GM12872 (cell line): Measurements from ENCODE around the gene PARP8.

Experiments
- TF ChIP-seq, protein P1 (sequence below): IDR thresholded peaks from 3 replicates; pipeline ENCODE4 v1.5.1; 2011; ENCODE audit warnings: low read depth, mild to moderate bottlenecking, low read length, moderate library complexity; ENCODE audit not compliant: insufficient read depth

Gene PARP8

DNA sequence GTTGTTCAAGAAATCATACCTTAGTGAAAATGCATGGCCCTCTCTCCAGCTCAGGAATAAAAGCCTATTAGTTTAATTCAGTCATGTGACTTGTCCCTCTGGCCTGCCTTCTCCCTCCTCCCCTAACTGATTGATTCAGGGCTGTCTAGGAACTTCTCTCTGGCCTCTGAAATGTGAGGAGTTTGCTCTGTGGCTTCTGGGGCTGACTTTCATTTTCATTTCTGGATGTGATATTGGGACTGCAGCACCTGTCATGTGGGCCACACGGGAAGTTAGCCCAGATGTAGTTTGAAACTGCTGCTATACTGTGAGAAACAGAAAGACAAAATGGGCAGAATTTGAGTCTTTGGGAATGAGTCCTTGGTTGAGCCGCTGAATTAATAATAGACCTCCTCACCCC, 44.8 kb downstream of the PARP8 start:
- TF ChIP-seq, protein P1, sequence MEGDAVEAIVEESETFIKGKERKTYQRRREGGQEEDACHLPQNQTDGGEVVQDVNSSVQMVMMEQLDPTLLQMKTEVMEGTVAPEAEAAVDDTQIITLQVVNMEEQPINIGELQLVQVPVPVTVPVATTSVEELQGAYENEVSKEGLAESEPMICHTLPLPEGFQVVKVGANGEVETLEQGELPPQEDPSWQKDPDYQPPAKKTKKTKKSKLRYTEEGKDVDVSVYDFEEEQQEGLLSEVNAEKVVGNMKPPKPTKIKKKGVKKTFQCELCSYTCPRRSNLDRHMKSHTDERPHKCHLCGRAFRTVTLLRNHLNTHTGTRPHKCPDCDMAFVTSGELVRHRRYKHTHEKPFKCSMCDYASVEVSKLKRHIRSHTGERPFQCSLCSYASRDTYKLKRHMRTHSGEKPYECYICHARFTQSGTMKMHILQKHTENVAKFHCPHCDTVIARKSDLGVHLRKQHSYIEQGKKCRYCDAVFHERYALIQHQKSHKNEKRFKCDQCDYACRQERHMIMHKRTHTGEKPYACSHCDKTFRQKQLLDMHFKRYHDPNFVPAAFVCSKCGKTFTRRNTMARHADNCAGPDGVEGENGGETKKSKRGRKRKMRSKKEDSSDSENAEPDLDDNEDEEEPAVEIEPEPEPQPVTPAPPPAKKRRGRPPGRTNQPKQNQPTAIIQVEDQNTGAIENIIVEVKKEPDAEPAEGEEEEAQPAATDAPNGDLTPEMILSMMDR, result no peak

DNA sequence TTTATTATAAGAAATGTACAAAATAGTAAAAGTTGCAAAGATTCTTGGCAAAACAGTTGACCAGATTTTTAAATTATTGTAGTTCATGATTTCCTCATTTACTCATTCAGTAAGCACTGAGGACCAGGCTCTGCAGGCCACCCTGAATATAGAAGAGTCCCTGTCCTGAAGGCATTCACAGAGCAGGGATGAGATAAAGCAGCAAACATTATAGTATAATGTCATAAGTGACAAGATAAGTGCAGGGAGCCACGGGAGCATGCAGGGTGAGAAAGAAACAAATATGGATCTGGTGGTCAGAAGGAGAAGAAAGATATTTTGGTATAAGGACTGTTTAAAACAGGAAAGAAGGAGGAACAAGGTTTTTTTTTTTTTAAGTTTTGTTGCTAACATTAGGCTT, 46.0 kb downstream of the PARP8 start:
- TF ChIP-seq, protein P1, result no peak

DNA sequence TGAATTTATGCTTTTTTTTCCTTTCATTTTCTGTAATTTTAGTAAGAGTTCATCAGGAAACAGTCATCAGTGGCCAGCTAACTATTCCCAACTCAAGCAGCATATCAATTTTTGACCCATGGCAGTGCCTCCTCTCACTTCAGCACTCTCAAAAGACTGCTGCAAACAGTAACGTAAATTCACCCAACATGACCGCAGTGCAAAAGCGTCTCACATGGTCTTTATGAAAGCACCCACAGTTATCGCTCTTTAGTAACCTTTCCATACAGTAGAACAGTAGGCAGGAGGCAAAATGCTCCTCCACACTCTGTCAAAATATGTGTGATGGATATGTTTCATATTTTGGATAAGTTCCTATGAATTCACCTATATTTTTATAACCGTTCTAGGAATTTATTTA, 48.6 kb downstream of the PARP8 start:
- TF ChIP-seq, protein P1, result no peak

DNA sequence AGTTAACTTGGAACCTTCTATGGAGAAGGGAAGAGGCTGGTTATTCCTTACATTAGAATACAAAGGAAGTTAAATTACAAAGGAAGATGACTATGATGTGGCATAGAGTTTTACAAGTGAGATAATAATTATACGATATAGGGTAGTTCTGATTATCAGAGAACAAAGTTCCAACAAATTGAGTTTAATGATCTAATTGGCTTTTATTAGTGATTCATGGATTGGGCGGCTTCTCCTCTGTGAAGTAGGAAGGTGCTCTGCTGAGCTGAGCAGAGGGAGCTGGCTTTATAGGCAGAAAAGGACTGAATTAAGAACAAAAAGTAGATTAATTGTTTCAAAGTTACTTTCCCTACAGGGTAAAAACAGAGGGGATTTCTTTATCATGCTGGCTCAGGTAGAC, 49.7 kb downstream of the PARP8 start:
- TF ChIP-seq, protein P1, result no peak

DNA sequence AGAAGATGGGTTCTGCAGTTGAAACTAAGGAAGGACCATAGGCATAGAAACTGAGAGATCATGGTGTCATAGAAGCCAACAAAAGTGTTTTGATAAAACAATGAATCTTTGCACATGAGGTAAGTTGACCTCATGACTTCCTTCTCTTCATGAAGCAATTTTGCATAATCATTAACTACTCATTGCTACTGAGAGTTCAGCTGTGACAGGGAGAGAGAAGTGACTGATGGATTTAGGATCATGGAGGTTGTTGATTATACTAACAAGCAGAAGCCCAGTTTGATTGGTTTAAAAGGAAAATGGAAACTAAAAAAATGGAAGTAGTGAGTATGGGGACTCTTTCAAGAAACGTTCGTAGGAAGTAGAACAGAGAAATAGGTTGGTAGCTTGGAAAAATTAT, 51.2 kb downstream of the PARP8 start:
- TF ChIP-seq, protein P1, result no peak

DNA sequence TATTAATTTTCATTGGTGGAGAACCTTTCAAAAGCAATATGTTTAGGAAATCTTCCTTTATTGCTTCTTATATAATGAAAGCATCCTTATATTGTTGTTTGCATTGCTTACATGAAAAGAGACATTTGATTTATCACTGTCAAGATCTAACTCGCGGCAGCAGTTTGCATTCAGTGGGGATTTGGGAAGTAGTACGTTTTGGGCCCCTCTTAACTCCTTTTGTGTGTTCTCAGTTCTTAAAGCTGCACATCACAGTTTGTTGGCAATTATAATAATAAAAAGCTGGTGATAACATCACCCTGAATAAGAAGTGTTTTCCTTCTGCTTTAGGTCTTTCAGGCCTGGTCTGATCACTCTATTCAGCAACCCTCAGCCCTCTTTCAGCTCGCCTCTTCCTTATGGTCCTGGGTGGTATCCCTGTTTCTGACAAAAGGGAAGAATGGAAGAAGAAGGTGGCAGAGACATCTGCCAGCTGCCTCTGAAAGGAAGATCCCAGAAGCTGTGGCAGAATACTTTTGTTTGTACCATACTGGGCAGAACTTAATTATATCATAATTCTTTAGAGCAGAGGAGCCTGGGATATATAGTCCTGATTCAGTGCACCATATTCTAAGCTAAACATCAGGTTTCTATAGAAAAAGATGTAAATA, 53.7 kb downstream of the PARP8 start:
- TF ChIP-seq, protein P1, result no peak

DNA sequence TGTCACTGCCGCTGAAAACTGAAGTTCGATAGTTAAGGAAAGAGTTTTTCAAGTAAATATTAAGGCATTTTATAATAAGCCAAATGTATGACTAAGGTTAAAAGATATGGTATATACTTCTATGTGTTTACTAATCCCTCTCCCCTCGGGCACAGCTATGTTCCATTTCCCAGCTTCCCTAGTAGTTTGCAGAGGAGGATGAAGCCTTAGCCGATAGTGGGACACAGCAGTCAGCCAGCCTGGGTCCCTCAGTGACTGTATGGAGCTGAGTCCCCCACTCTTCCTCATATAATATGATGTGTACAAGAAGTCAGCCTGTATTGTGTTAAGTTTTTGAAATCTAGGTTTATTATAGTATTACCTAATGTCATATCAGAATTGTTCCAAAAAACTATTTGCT, 55.8 kb downstream of the PARP8 start:
- TF ChIP-seq, protein P1, result no peak
